ENCODE data around the gene PGC. TPM values are rescaled to one million over a fixed set of nuclear protein-coding genes. Genes with fewer than 3 reads are reported as not detected.

PGC gene
- total and polyA plus RNA-seq, 2 donors (not counting 3 experiments of a cell fraction or from before 2014, with no cell fraction given) = not detected

- FAIRE-seq (no peak), DNase-seq (ENCODE audit: low read depth, low spot score) (no peak)
- POLR2A ChIA-PET = no interaction called here
- Histone ChIP-seq H3K27me3 (ENCODE audit: control insufficient read depth in 2 of 2, insufficient read depth in 2 of 2, low read length in 2 of 2) (no peaks in the 10 kb centered on the region), H3K9ac (replicated peaks; ENCODE audit: extremely low read depth, insufficient read depth, low read length) (no peak overlapping the region), H4K20me1 (replicated peaks; ENCODE audit: control insufficient read depth, extremely low read depth, insufficient read depth, low read length) (no peaks in the 10 kb centered on the region), H3K79me2 (ENCODE audit: control insufficient read depth, insufficient read depth, low read length) (no peaks in the 10 kb centered on the region), H3K9me3 (replicated peaks; ENCODE audit: control insufficient read depth, insufficient read depth, low read length) (no peaks in the 10 kb centered on the region), H2AFZ (ENCODE audit: low read depth, low read length) (no peak overlapping the region), H3K9me1 (replicated peaks; ENCODE audit: control insufficient read depth, extremely low read depth, insufficient read depth, low read length) (no peaks in the 10 kb centered on the region), H3K27ac (ENCODE audit: insufficient read depth, low read depth, low read length) (no peak overlapping the region), H3K4me1 (ENCODE audit: control insufficient read depth, extremely low read depth, insufficient read depth, low read length) (no peaks in the 10 kb centered on the region), H3K4me3 (replicated peaks in 1 of 3; ENCODE audit: insufficient read depth in 1 of 3, low read depth in 1 of 3, low read length in 3 of 3) (no peak overlapping the region), H3K4me2 (ENCODE audit: insufficient read depth, low read length) (no peak overlapping the region), H3K36me3 (ENCODE audit: control insufficient read depth in 2 of 2, extremely low read depth in 1 of 2, insufficient read depth in 2 of 2, low read length in 2 of 2) (no peaks in the 10 kb centered on the region)
- TF ChIP-seq JUN (IDR thresholded peaks at IDR 0.05; ENCODE audit: borderline replicate concordance, insufficient read depth, insufficient read length, low read depth) (no peak), FOS (IDR thresholded peaks at IDR 0.05; ENCODE audit: borderline replicate concordance, insufficient read depth, low read length) (no peak), POLR2AphosphoS5 (IDR thresholded peaks at IDR 0.05; ENCODE audit: insufficient read depth, low read depth, low read length) (no peak), MYC (IDR thresholded peaks at IDR 0.05; ENCODE audit: low read depth, low read length) (no peak), CTCF (IDR thresholded peaks at IDR 0.05; ENCODE audit: extremely low read depth in 1 of 2, insufficient read depth in 1 of 2, low read depth in 1 of 2, low read length in 2 of 2) (no peak), GATA2 (IDR thresholded peaks at IDR 0.05; ENCODE audit: insufficient read depth, insufficient read length, low read depth, low read length) (no peak), MAX (IDR thresholded peaks at IDR 0.05; ENCODE audit: insufficient read depth, insufficient read length) (no peak)
- CTCF ChIA-PET = interaction anchor here (1.2 kb wide), 1 partner anchor 13 kb away, joined by 5 read pairs; no protein-coding TSS in a partner anchor
- BruUV-seq (replicated peaks) = no TSS peak
- intact Hi-C loops (cut with micrococcal nuclease) = no loop called here
- dilution Hi-C loops (cut with MboI; ENCODE audit: extremely low pct_ligation_motif_present, low sequenced_read_pairs) = no loop called here
Measured at GRCh38 chr6:41718828-41719227, 28.4 kb downstream of the PGC start.

All from endothelial cell of umbilical vein (primary cell).